H4 (cell line): ENCODE results near the gene SOX30. TPM values are rescaled to one million over a fixed set of nuclear protein-coding genes. Genes with fewer than 3 reads are reported as not detected.
"Not testable (repeated sequence)": the region's sequence is repeated elsewhere in the genome, so short reads cannot be mapped to it uniquely, and the experiment has no call there.

Experiments used
- DNase-seq: peaks from one replicate; pipeline ENCODE4 v3.0.0-alpha.2; 2015; ENCODE audit warnings: low spot score
- total RNA-seq: library from RNA; depleted of rRNA; stranded (reverse); fragments of >200 nt; shearing (Covaris generic); gene quantifications from 2 replicates; pipeline ENCODE4 v1.2.3, GENCODE V29; 2014; rRNA removed

The SOX30 gene
- total RNA-seq, result not detected in 2 replicates

GRCh38 chr5:157652377-157652692 is at the start of gene SOX30:
Gene SOX30, minus strand, starts transcription at chr5:157652438. Its CDS starts 360 bp downstream, at chr5:157652078.
- DNase-seq, result no peak

GRCh38 chr5:157698674-157699073 is 46.4 kb upstream of the SOX30 start:
- not testable (repeated sequence) for DNase-seq

- DNase-seq, result not testable (repeated sequence)
These were observed 43.9 kb upstream of the SOX30 start for GRCh38 chr5:157696154-157696553.

GRCh38 chr5:157693816-157694215 is 41.6 kb upstream of the SOX30 start:
- DNase-seq, result not testable (repeated sequence)

- no peak for DNase-seq
These were observed 38.6 kb upstream of the SOX30 start for GRCh38 chr5:157690690-157691433.

GRCh38 chr5:157689942-157690689 is 37.9 kb upstream of the SOX30 start:
- DNase-seq, result no peak

GRCh38 chr5:157687198-157687554 is 34.9 kb upstream of the SOX30 start:
- DNase-seq, result no peak

GRCh38 chr5:157686276-157687197 is 34.3 kb upstream of the SOX30 start:
- not testable (repeated sequence) for DNase-seq

- no peak for DNase-seq
These were observed 30.0 kb upstream of the SOX30 start for GRCh38 chr5:157682257-157682656.

- no peak for DNase-seq
These were observed 28.8 kb upstream of the SOX30 start for GRCh38 chr5:157681048-157681447.

- DNase-seq, result no peak
These were observed 28.0 kb upstream of the SOX30 start for GRCh38 chr5:157680239-157680638.

GRCh38 chr5:157679801-157680200 is 27.6 kb upstream of the SOX30 start:
- no peak for DNase-seq

- no peak for DNase-seq
These were observed 25.7 kb upstream of the SOX30 start for GRCh38 chr5:157677931-157678330.

- not testable (repeated sequence) for DNase-seq
These were observed 22.1 kb upstream of the SOX30 start for GRCh38 chr5:157674351-157674750.

GRCh38 chr5:157672976-157673375 is 20.7 kb upstream of the SOX30 start:
- DNase-seq, result no peak

GRCh38 chr5:157671592-157672330 is 19.5 kb upstream of the SOX30 start:
- DNase-seq, result no peak

- DNase-seq, result no peak
These were observed 18.7 kb upstream of the SOX30 start, which contains the start of gene C5orf52 for GRCh38 chr5:157670662-157671591. Gene C5orf52, plus strand, starts transcription at chr5:157671533. Its CDS starts 82 bp downstream, at chr5:157671615.

GRCh38 chr5:157669701-157670097 is 17.5 kb upstream of the SOX30 start:
- no peak for DNase-seq

GRCh38 chr5:157668356-157668755 is 16.1 kb upstream of the SOX30 start:
- DNase-seq, result no peak

- DNase-seq, result peak; percentile 57
These were observed 13.3 kb upstream of the SOX30 start for GRCh38 chr5:157665467-157666070.
